Measurements from ENCODE around the gene MPPED1. TPM values are rescaled to one million over a fixed set of nuclear protein-coding genes. Genes with fewer than 3 reads are reported as not detected.

Gene MPPED1
- total RNA-seq, 1 experiment from 2014 or later, result 0.35 TPM

DNA sequence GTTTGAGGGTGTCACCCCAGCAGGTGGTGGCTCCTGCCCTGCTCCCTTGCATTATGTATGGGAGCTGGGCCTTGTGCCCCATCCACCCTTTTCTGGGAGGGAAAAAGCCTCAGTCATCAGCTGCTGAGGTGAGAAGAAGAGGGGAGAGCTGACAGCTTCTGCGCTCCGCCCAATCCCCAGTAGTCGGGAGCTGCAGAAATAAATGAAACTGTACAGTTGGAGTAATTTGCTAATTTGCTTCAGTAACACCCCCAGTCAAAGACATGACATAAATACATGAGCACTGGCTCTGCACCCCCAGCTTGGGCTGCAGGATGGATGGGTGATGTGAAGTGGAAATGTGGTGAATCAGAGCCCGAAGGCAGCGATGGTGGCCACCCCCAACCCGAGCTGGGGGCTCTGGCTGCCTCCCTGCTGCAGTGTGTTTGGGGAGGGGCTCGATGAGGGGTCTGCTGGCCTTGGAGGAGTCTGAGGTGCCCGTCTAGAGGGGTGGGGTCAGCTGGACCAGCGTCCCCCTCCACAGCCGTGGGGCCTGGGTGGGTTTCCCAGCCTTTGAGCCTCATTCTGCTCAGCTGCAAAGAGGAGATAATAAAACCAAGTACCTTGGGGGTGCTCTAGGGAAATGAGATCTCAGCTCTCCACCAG is 59.2 kb downstream of the MPPED1 start (continued):
- TF ChIP-seq, protein P1, sequence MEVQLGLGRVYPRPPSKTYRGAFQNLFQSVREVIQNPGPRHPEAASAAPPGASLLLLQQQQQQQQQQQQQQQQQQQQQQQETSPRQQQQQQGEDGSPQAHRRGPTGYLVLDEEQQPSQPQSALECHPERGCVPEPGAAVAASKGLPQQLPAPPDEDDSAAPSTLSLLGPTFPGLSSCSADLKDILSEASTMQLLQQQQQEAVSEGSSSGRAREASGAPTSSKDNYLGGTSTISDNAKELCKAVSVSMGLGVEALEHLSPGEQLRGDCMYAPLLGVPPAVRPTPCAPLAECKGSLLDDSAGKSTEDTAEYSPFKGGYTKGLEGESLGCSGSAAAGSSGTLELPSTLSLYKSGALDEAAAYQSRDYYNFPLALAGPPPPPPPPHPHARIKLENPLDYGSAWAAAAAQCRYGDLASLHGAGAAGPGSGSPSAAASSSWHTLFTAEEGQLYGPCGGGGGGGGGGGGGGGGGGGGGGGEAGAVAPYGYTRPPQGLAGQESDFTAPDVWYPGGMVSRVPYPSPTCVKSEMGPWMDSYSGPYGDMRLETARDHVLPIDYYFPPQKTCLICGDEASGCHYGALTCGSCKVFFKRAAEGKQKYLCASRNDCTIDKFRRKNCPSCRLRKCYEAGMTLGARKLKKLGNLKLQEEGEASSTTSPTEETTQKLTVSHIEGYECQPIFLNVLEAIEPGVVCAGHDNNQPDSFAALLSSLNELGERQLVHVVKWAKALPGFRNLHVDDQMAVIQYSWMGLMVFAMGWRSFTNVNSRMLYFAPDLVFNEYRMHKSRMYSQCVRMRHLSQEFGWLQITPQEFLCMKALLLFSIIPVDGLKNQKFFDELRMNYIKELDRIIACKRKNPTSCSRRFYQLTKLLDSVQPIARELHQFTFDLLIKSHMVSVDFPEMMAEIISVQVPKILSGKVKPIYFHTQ (CRISPR knock-in tag; IDR thresholded peaks at IDR 0.05), result no peak
- TF ChIP-seq KAT7 (CRISPR knock-in tag; IDR thresholded peaks at IDR 0.05; ENCODE audit: borderline replicate concordance) (no peak), ZNF263 (CRISPR knock-in tag; IDR thresholded peaks at IDR 0.05; ENCODE audit: low read depth) (no peak), GABPB1 (CRISPR knock-in tag; IDR thresholded peaks at IDR 0.05) (no peak), SP1 (CRISPR knock-in tag; conservative IDR thresholded peaks at IDR 0.05) (no peak), FOXJ3 (CRISPR knock-in tag; IDR thresholded peaks at IDR 0.05; ENCODE audit: borderline replicate concordance) (no peak)

DNA sequence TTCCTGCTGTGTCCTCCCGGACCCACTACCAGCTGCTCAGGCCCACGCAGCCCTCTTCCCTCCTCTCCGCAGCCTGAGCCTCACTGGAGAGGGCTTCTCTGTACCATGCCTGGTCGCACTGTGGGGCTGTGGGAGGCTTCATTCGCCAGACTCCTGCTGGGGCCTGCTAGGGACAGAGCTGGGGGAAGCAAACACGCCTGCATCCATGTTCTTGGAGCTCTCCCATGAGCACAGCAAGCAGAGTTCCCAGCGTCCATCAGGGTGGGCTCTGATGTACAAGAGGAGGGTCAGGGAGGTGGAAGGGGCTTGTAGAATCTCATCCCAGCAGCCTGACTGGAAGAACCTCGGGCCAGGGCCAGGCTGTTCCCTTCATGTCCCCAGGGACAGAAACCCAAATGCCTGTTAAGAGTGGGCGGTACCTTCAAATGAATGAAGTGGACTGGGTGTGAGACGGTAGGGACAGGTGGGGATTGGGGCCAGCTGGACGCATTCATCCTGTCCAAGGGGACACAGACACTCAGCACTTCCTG is 59.9 kb downstream of the MPPED1 start:
- H3K27me3 Mint-ChIP-seq (ENCODE audit: low read depth), result no peaks in the 10 kb centered on the region; the same call in 1 of the 2 replicates
- ATAC-seq, result no peak
- H3K36me3 Mint-ChIP-seq, result no peaks in the 10 kb centered on the region
- H3K4me3 Mint-ChIP-seq, result no peak overlapping the region
- DNase-seq (ENCODE audit: low spot score), result no peak
- POLR2A ChIA-PET, result no interaction called here
- no peak overlapping the region for H3K27ac Mint-ChIP-seq
- no peaks in the 10 kb centered on the region for H3K4me1 Mint-ChIP-seq
- CTCF ChIA-PET, result interaction anchor here (1.2 to 1.6 kb wide), 3 partner anchors 44 to 243 kb away, joined by 3 to 4 read pairs (median 3); no protein-coding TSS in a partner anchor
- TF ChIP-seq, protein P2, sequence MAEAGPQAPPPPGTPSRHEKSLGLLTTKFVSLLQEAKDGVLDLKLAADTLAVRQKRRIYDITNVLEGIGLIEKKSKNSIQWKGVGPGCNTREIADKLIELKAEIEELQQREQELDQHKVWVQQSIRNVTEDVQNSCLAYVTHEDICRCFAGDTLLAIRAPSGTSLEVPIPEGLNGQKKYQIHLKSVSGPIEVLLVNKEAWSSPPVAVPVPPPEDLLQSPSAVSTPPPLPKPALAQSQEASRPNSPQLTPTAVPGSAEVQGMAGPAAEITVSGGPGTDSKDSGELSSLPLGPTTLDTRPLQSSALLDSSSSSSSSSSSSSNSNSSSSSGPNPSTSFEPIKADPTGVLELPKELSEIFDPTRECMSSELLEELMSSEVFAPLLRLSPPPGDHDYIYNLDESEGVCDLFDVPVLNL (CRISPR knock-in tag; IDR thresholded peaks at IDR 0.05; ENCODE audit: borderline replicate concordance, low read depth), result no peak
- TF ChIP-seq TEAD1 (CRISPR knock-in tag; IDR thresholded peaks at IDR 0.05) (no peak), FOXK1 (CRISPR knock-in tag; IDR thresholded peaks at IDR 0.05) (no peak), TEAD4 (CRISPR knock-in tag; IDR thresholded peaks at IDR 0.05) (no peak), ATF1 (CRISPR knock-in tag; IDR thresholded peaks at IDR 0.05) (no peak)
- TF ChIP-seq, protein P1 (CRISPR knock-in tag; IDR thresholded peaks at IDR 0.05), result no peak
- TF ChIP-seq, protein P3, sequence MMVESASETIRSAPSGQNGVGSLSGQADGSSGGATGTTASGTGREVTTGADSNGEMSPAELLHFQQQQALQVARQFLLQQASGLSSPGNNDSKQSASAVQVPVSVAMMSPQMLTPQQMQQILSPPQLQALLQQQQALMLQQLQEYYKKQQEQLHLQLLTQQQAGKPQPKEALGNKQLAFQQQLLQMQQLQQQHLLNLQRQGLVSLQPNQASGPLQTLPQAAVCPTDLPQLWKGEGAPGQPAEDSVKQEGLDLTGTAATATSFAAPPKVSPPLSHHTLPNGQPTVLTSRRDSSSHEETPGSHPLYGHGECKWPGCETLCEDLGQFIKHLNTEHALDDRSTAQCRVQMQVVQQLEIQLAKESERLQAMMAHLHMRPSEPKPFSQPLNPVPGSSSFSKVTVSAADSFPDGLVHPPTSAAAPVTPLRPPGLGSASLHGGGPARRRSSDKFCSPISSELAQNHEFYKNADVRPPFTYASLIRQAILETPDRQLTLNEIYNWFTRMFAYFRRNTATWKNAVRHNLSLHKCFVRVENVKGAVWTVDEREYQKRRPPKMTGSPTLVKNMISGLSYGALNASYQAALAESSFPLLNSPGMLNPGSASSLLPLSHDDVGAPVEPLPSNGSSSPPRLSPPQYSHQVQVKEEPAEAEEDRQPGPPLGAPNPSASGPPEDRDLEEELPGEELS (CRISPR knock-in tag; IDR thresholded peaks at IDR 0.05), result no peak
- TF ChIP-seq, protein P4, sequence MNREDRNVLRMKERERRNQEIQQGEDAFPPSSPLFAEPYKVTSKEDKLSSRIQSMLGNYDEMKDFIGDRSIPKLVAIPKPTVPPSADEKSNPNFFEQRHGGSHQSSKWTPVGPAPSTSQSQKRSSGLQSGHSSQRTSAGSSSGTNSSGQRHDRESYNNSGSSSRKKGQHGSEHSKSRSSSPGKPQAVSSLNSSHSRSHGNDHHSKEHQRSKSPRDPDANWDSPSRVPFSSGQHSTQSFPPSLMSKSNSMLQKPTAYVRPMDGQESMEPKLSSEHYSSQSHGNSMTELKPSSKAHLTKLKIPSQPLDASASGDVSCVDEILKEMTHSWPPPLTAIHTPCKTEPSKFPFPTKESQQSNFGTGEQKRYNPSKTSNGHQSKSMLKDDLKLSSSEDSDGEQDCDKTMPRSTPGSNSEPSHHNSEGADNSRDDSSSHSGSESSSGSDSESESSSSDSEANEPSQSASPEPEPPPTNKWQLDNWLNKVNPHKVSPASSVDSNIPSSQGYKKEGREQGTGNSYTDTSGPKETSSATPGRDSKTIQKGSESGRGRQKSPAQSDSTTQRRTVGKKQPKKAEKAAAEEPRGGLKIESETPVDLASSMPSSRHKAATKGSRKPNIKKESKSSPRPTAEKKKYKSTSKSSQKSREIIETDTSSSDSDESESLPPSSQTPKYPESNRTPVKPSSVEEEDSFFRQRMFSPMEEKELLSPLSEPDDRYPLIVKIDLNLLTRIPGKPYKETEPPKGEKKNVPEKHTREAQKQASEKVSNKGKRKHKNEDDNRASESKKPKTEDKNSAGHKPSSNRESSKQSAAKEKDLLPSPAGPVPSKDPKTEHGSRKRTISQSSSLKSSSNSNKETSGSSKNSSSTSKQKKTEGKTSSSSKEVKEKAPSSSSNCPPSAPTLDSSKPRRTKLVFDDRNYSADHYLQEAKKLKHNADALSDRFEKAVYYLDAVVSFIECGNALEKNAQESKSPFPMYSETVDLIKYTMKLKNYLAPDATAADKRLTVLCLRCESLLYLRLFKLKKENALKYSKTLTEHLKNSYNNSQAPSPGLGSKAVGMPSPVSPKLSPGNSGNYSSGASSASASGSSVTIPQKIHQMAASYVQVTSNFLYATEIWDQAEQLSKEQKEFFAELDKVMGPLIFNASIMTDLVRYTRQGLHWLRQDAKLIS (CRISPR knock-in tag; IDR thresholded peaks at IDR 0.05; ENCODE audit: borderline replicate concordance), result no peak
- TF ChIP-seq, protein P5, sequence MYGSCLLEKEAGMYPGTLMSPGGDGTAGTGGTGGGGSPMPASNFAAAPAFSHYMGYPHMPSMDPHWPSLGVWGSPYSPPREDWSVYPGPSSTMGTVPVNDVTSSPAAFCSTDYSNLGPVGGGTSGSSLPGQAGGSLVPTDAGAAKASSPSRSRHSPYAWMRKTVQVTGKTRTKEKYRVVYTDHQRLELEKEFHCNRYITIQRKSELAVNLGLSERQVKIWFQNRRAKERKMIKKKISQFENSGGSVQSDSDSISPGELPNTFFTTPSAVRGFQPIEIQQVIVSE (CRISPR knock-in tag; IDR thresholded peaks at IDR 0.05; ENCODE audit: borderline replicate concordance), result no peak
- no peaks in the 10 kb centered on the region for H3K9me3 Mint-ChIP-seq

Data from WTC11 (cell line).